ENCODE data around the gene SLC14A1.

SLC14A1 gene

GRCh38 chr18:45760462-45761036, 36.6 kb downstream of the SLC14A1 start:
- DNase-seq = no peak

GRCh38 chr18:45761512-45762114, 37.6 kb downstream of the SLC14A1 start:
- DNase-seq = no peak

DNA sequence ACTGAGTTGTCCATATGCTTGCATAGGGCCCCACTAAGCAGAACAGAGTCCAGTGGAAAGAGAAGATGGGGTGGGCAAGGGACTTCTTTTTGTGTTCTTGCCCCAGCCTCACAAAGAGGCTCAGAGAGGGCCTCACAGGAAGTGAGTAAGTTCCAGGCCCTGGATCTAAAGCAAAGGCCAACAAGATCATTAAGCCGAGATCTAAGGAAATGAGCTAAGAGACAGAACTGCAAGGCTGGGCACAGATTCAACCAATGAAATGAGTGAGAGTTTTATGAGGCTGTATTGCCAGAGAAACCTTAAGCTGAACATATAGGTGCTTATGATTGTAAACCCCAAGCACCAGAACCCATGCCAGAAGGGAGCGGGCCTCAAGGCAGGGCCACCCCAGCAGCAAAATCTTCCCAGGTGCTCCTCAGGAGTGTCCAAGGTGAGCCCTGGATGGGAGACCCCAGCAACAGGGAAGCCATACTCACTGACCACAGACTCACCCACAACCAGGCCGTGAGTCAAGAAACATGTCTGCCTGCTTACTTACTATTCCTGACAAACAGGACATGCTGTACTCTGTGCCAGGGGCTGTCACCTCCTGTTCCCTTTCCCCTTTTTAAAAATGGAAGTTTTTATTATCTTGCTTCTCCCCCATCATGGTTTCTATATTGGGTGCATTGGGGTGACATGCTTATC, 40.2 kb downstream of the SLC14A1 start:
- no peak for DNase-seq

DNA sequence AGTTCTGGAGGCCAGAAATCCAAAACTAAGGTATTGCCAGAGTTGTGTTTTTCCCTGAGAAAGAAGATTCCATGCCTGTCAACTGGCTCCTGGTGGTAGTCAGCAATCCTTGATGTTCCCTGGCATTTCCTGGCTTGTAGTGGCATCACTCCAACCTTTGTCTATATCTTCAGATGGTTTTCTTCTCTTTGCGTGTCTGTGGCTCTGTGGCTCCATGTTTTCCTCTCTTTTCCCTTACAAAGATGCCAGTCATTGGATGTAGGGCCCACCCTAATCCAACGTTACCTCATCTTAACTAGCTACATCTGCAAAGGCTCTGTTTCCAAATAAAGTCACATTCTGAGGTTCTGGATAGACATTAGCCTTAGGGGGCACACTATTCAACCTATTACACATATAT, 41.8 kb downstream of the SLC14A1 start:
- DNase-seq = no peak

DNA sequence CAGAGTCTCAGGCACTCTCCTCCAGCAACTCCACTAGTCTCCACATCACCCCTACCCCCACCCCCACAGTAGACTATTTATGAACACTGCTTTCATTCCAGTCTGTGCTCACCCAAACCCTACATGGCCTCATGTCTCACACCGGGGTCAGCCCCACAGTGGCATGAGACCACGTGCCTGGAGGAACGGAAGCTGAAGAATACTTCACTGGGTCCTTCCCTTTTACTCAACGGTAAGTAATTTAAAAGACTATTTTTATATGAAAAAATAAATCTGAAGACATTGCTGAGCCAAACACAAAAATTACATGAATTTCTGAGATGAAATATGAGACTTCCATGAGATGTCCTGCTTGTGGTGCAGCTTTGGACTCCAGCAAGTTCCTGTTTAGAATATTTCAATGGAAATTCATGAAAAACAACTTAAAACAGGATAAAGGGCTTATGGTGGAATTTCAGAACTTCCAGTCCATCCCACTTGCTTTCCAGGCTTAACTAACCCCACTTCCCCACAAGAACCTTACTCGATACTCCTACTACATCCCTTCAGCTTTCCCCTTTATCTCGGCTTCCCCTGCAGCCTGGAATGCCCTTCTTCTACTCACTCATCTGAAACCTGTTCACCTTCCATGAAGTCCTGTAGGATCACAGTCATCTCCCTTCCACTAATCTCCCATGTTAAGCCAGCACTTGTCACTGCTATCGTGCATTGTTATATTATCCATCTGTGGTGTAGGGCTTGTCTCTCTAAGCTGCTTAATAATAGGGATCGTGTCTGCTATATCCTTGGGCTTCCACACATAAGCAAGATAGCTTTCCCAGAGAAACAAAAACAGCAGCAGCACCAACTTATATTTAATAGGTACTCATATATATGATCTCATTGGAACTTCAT, 47.9 kb downstream of the SLC14A1 start:
- DNase-seq = no peak

DNA sequence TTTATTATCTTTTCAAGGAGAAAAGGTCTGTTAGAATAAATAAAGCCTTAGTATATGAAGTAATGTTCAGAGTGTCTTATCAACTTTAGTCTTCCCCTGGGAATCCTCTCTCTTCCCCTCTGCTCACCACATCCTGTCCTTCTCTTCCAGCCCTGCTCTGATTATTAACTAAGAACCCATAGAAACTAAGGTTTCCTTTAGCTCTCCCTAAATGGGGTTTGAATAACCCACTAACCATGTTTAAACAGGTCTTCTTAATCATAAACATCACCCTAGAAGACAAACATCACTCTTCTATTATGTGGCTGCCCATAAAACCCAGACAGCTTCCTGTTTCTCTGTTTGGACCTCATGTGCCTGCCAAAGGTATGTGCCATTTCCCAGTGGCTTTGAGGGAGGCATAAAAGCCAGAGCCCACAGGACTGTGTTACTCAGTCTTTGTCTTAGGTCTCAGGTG, 50.1 kb downstream of the SLC14A1 start:
- no peak for DNase-seq

DNA sequence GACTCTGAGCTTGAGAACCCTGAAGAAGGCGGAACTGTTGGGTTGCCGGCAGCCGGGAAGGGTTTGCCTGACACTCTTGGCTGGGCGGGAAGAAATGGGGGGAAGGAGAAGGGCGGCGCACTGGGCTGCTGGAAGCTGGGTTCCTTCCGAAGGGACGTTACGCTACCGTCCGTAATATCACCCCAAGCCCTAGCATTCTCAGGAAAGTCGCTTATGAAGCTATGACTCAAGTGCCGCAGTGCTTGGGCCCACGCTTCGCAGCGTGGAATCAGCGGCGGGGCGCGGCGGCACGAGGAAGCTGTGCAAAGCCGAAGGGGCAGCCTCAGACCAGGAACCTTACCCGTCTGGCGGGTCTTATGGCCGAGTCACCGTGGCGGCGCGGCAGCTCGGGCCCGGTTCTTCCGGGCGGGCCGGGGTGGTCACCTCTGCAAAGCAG, 51.3 kb downstream of the SLC14A1 start:
- peak; percentile 56 for DNase-seq

DNA sequence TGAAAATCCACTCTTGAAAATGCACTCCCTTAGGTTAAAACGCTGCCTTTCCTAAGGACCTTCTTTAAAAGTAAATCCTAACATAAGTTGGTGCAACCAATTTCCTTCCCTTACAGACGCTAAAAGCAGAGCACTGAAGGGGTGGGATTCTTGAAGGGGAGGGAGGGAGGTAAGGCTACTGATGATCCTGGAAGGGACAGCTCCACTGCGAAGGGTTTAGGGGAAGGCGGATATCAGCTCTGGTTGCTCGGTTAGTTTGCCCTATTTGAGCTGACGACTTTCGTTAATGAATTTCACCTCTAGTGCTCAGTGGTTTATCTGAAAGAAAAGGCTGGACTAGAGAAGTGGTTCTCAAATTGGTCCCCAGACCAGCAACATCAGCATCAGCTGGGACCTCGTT, 51.8 kb downstream of the SLC14A1 start:
- DNase-seq = no peak

- DNase-seq = no peak
Observed at GRCh38 chr18:45777393-45777792, 53.4 kb downstream of the SLC14A1 start.

DNA sequence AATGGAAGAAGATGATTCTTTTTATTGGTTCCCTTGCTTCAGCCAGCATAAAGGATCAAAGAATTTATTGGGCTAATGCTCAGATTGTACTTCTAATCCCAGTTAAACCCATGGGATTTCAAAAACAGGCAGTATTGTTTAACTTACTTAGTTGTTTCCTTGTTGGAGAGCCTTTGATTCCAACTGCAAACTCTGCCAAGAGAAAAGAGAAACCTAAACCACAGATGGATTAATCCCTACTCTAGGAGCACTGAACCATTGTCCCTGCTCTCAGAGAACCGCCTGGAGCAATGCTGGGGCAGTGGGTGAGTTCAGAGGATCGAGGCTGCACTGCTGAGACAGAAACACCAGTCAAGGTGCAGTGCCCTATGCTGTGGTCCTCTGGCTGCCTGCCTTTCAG, 56.6 kb downstream of the SLC14A1 start:
- no peak for DNase-seq

GRCh38 chr18:45782662-45783061, 58.7 kb downstream of the SLC14A1 start:
- no peak for DNase-seq

- DNase-seq = no peak
Observed at GRCh38 chr18:45783097-45784075, 59.4 kb downstream of the SLC14A1 start.

- DNase-seq = no peak
Observed at GRCh38 chr18:45785134-45785533, 61.2 kb downstream of the SLC14A1 start.

DNA sequence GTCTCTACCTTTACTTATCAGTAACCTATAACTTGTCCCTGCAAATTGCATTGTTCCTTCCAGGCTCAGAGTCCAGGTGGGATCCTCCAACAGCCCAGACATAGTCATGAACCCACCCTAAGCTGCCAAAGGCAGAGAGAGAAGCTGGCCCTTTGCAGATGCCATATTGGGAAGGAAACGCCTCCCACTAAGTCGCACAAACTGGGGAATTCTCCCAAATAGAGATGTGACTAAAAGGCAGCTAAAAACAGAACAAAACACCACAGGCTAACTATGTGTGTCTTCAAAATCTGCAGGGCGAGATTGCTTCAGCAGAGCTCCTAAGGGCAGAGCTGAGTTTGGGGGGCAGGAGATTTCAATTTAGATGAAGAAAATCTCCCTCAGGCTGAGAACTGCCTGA, 63.0 kb downstream of the SLC14A1 start:
- no peak for DNase-seq

DNA sequence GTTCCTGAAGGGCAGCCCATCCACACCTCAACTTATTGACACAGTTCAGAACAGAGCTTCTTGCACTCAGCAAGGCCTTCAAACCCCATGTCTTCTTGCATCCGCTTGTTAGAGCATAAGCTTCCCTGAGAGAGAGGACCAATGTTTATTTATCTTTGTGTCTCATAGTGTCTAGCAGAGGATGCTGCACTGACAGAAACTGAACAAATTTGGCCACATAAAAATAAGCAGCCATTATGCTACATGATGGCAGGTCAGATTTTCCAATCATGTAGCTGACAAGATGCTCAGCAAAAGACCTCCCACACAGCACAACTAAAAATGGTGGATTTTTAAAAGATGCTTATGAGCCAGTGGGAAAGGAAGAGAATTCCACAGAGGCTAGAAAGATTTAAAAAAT, 63.4 kb downstream of the SLC14A1 start:
- no peak for DNase-seq

GRCh38 chr18:45788861-45789260, 64.9 kb downstream of the SLC14A1 start:
- DNase-seq = no peak

DNA sequence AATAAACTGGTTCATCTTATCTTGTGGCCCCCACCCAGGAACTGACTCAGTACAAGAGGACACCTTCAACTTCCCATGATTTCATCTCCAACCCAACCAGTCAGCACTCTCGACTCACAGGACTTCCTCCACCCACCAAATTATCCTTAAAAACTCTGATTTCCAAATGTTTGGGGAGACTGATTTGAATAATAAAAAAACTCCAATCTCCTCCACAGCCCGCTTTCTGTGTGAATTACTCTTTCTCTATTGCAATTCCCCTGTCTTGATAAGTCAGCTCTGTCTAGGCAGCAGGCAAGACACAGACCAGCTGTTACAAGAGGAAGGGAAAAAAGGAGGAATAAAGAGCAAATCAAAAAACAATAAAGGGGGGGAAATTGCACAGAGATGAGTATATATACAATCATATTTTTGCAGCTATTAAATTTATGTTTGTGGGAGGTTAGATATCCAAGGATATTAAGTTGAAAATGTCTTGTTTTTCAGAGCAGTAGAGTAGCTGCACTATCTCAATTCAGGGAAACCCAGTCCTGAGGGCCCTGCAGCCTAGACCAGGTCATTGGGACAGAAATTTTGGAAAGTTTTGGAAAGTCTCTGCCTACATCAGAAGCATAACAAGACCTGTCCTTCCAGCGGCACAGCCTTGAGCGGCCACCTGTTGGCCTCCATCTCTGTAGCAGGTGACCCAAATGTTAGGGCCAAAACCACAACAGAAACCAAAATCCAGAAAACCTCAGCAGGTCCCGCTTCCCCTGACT, 68.7 kb downstream of the SLC14A1 start:
- DNase-seq = no peak

DNA sequence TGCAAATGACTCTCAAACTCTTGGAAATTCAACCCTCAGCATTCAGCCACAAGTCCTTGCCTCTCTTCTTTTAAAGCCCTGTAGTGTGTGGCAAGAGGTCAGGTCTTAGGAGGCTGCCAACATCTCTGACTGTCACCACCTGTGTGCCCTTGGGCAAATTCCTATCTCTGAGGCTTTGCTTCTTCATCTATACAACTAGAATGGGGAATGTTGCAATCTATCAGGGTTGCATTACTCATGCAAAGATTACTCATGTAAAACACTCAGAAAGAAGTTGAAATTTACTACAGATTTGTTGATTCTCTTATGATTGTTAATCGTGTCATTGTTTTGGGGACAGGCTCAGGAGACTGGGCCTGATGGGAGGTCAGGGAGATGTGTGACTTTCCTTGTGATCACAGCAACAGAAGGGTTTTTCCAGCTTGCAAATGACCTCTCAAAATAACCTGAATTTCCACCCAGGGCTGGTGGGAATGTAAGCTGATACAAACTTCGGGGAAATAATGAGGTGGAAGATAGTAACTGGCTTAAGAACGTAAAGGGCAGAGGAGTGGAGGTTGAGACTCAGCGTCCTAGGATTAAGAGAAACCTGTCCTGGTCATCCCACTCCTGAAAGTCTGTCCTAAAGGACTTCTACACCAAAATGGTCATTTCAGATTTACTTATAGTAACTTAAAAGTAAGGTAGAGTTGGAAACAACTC, 69.4 kb downstream of the SLC14A1 start:
- DNase-seq = no peak

DNA sequence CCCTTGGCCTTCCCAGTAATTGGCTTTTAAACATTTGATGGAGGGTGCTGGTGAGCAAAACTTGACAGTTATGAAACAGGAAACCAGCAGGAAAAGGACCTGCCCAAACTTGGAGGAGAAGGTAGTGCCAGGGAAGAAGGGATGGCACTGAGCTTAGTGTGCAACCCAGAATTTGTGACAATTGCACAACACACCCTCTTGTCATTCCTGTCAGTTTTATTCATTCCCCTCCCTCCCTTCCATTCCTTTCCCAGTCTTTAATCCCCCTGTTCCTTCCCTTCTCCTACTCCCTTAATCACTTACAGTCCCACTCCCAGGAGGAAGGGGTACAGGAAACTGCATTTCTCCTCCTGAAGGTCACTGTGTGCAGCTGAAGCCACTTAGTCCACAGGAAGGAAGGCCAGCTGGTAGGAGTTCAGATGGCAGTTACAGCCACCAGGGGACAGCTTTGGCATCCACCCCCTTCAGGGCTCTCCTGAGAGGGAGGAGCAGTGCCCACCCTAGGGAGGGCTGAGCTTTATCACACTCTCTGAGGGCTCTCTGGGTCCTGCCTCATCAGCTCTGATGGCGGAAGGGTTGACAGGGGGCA, 77.5 kb downstream of the SLC14A1 start:
- no peak for DNase-seq
